ENCODE measurements around the gene MPPED1.
A peak's percentile ranks its signal among the peaks of the same experiment; 100 is the strongest.

The MPPED1 gene

GRCh38 chr22:43400449-43400848, 11.4 kb upstream of the MPPED1 start:
- Histone ChIP-seq H3K4me1 (ENCODE audit: control insufficient read depth, insufficient read depth, low read length) (no peaks in the 10 kb centered on the region), H3K9ac (ENCODE audit: low read length) (no peak overlapping the region), H3K4me3 (ENCODE audit: low read depth, low read length) (no peak overlapping the region)

GRCh38 chr22:43401233-43401632, 10.6 kb upstream of the MPPED1 start:
- Histone ChIP-seq H3K4me3 (ENCODE audit: low read depth, low read length) (no peak overlapping the region), H3K4me1 (ENCODE audit: control insufficient read depth, insufficient read depth, low read length) (no peaks in the 10 kb centered on the region), H3K9ac (ENCODE audit: low read length) (no peak overlapping the region), H3K9me3 (ENCODE audit: control insufficient read depth, insufficient read depth, low read depth, low read length) (no peaks in the 10 kb centered on the region), H3K27me3 (ENCODE audit: control insufficient read depth, insufficient read depth, low read length) (no peaks in the 10 kb centered on the region), H3K36me3 (ENCODE audit: control insufficient read depth, insufficient read depth, low read length) (no peaks in the 10 kb centered on the region), H3K27ac (ENCODE audit: low read depth, low read length) (no peak overlapping the region)

More at GRCh38 chr22:43400449-43400848, 11.4 kb upstream of the MPPED1 start:
- Histone ChIP-seq H3K36me3 (ENCODE audit: control insufficient read depth, insufficient read depth, low read length) (no peaks in the 10 kb centered on the region), H3K27me3 (ENCODE audit: control insufficient read depth, insufficient read depth, low read length) (no peaks in the 10 kb centered on the region), H3K9me3 (ENCODE audit: control insufficient read depth, insufficient read depth, low read depth, low read length) (no peaks in the 10 kb centered on the region), H3K27ac (ENCODE audit: low read depth, low read length) (no peak overlapping the region)

GRCh38 chr22:43401661-43402060, 10.2 kb upstream of the MPPED1 start:
- Histone ChIP-seq H3K27ac (ENCODE audit: low read depth, low read length) (no peak overlapping the region), H3K27me3 (ENCODE audit: control insufficient read depth, insufficient read depth, low read length) (no peaks in the 10 kb centered on the region), H3K4me3 (ENCODE audit: low read depth, low read length) (no peak overlapping the region), H3K9me3 (ENCODE audit: control insufficient read depth, insufficient read depth, low read depth, low read length) (no peaks in the 10 kb centered on the region), H3K4me1 (ENCODE audit: control insufficient read depth, insufficient read depth, low read length) (no peaks in the 10 kb centered on the region), H3K9ac (ENCODE audit: low read length) (no peak overlapping the region), H3K36me3 (ENCODE audit: control insufficient read depth, insufficient read depth, low read length) (no peaks in the 10 kb centered on the region)

DNA sequence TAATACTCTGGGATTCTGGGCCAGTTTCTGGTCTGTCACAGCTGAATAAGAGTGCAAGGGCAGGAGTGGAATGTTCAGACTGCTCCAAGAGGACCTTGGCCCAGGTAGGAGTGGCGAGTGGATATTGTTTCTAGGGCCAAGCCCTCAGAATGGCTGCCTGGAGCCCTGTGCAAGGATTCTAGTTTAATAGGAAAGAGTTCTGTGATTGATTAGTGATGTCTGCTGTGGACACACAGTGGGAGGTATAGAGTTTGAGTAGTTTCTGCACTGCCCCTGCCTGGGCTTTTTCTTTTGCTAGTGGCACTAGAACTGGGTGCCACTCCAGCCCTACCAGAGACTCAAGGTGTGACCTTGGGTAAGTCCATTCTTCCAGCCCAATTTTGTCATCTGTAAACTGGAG, 9.7 kb upstream of the MPPED1 start:
- no peaks in the 10 kb centered on the region for H3K36me3 ChIP-seq (ENCODE audit: control insufficient read depth, insufficient read depth, low read length)
- H3K27ac ChIP-seq (ENCODE audit: low read depth, low read length) = no peak overlapping the region
- H3K4me3 ChIP-seq (ENCODE audit: low read depth, low read length) = no peak overlapping the region
- no peaks in the 10 kb centered on the region for H3K9me3 ChIP-seq (ENCODE audit: control insufficient read depth, insufficient read depth, low read depth, low read length)
- H3K9ac ChIP-seq (ENCODE audit: low read length) = no peak overlapping the region
- no peaks in the 10 kb centered on the region for H3K4me1 ChIP-seq (ENCODE audit: control insufficient read depth, insufficient read depth, low read length)
- no peaks in the 10 kb centered on the region for H3K27me3 ChIP-seq (ENCODE audit: control insufficient read depth, insufficient read depth, low read length)

DNA sequence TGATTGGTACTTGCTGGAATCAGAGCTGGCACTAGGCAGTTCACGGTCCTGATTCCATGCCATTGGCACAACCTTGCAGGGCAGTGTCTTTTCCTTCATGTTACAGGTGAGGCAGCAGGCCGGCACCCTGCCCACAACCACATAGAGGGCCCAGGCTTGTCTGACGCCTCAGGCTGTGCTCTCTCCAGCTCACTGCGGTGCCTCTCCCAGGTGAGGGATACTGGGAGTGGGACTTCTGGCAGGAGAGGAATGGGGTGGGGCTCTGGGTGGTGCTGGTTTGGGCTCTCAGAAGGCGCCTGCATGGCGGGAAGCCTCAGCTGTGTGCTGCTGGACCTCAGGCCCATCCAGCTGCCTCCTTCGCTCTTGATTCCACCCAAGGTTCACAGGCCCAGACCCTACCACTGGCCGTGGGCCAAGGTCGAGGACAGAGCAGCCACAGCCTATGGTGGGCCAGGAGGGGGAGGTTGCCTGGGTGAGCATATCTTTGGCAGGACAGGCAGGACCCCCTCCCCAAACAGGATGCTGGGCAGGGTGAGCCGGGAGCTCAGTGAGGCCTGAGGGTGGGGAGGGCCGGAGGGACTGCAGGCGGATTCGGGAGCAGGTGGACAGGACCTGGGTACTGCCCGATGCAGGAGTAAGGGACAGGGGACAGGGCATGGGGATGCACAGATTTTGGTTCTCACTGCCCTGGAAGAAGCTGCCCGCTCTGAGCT, 7.0 kb upstream of the MPPED1 start:
- Histone ChIP-seq H3K27me3 (ENCODE audit: control insufficient read depth, insufficient read depth, low read length) (peaks cover 15% of the 10 kb centered on the region), H3K4me1 (ENCODE audit: control insufficient read depth, insufficient read depth, low read length) (no peaks in the 10 kb centered on the region), H3K4me3 (ENCODE audit: low read depth, low read length) (no peak overlapping the region), H3K27ac (ENCODE audit: low read depth, low read length) (no peak overlapping the region), H3K9ac (ENCODE audit: low read length) (no peak overlapping the region), H3K36me3 (ENCODE audit: control insufficient read depth, insufficient read depth, low read length) (no peaks in the 10 kb centered on the region), H3K9me3 (ENCODE audit: control insufficient read depth, insufficient read depth, low read depth, low read length) (no peaks in the 10 kb centered on the region)

GRCh38 chr22:43406186-43406790, 5.5 kb upstream of the MPPED1 start:
- no peaks in the 10 kb centered on the region for H3K9me3 ChIP-seq (ENCODE audit: control insufficient read depth, insufficient read depth, low read depth, low read length)
- H3K27me3 ChIP-seq (ENCODE audit: control insufficient read depth, insufficient read depth, low read length) = peaks cover 29% of the 10 kb centered on the region
- H3K36me3 ChIP-seq (ENCODE audit: control insufficient read depth, insufficient read depth, low read length) = no peaks in the 10 kb centered on the region
- H3K4me1 ChIP-seq (ENCODE audit: control insufficient read depth, insufficient read depth, low read length) = 0 out of 2 replicates have a peak, but pooled peaks cover 6% of the 10 kb centered on the region
- H3K9ac ChIP-seq (ENCODE audit: low read length) = no peak overlapping the region
- no peak overlapping the region for H3K4me3 ChIP-seq (ENCODE audit: low read depth, low read length)
- H3K27ac ChIP-seq (ENCODE audit: low read depth, low read length) = no peak overlapping the region

- no peaks in the 10 kb centered on the region for H3K9me3 ChIP-seq (ENCODE audit: control insufficient read depth, insufficient read depth, low read depth, low read length)
- no peak overlapping the region for H3K9ac ChIP-seq (ENCODE audit: low read length)
- H3K27ac ChIP-seq (ENCODE audit: low read depth, low read length) = no peak overlapping the region
- H3K27me3 ChIP-seq (ENCODE audit: control insufficient read depth, insufficient read depth, low read length) = peaks cover 37% of the 10 kb centered on the region
- no peak overlapping the region for H3K4me3 ChIP-seq (ENCODE audit: low read depth, low read length)
- H3K36me3 ChIP-seq (ENCODE audit: control insufficient read depth, insufficient read depth, low read length) = no peaks in the 10 kb centered on the region
- H3K4me1 ChIP-seq (ENCODE audit: control insufficient read depth, insufficient read depth, low read length) = peaks cover 8% of the 10 kb centered on the region; the same call in 1 of the 2 replicates
These were observed 4.2 kb upstream of the MPPED1 start for GRCh38 chr22:43407591-43407990.

- Histone ChIP-seq H3K4me1 (ENCODE audit: control insufficient read depth, insufficient read depth, low read length) (peaks cover 12% of the 10 kb centered on the region; the same call in 1 of the 2 replicates), H3K9me3 (ENCODE audit: control insufficient read depth, insufficient read depth, low read depth, low read length) (no peaks in the 10 kb centered on the region), H3K9ac (ENCODE audit: low read length) (no peak overlapping the region), H3K36me3 (ENCODE audit: control insufficient read depth, insufficient read depth, low read length) (no peaks in the 10 kb centered on the region), H3K4me3 (ENCODE audit: low read depth, low read length) (no peak overlapping the region), H3K27me3 (ENCODE audit: control insufficient read depth, insufficient read depth, low read length) (peaks cover 41% of the 10 kb centered on the region), H3K27ac (ENCODE audit: low read depth, low read length) (no peak overlapping the region)
These were observed 3.8 kb upstream of the MPPED1 start for GRCh38 chr22:43408009-43408408.

- Histone ChIP-seq H3K9ac (ENCODE audit: low read length) (no peak overlapping the region), H3K4me1 (ENCODE audit: control insufficient read depth, insufficient read depth, low read length) (peaks cover 13% of the 10 kb centered on the region; the same call in 1 of the 2 replicates), H3K27me3 (ENCODE audit: control insufficient read depth, insufficient read depth, low read length) (peaks cover 52% of the 10 kb centered on the region), H3K36me3 (ENCODE audit: control insufficient read depth, insufficient read depth, low read length) (no peaks in the 10 kb centered on the region), H3K9me3 (ENCODE audit: control insufficient read depth, insufficient read depth, low read depth, low read length) (no peaks in the 10 kb centered on the region), H3K4me3 (ENCODE audit: low read depth, low read length) (no peak overlapping the region), H3K27ac (ENCODE audit: low read depth, low read length) (no peak overlapping the region)
These were observed 2.8 kb upstream of the MPPED1 start for GRCh38 chr22:43409046-43409445.

DNA sequence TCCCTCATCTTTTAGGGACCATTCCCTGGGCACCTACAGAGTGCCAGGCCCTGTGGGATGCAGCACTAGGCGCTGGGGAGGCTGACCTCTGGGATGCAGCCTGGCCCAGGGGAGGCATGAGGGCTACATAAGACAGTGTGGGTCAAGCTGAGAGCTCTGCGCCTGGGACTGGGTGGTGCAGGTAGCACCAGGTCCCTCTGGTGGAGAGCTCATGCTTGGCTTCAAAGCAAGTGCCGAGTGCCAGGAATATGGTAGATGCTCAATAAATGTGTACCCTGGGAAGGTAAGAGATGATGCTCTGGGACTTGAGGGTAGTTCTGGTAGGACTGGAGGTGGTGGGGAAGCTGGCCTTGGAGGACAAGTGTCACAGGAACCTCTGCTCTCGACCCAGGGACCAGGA, 2.0 kb upstream of the MPPED1 start:
- peaks cover 59% of the 10 kb centered on the region for H3K27me3 ChIP-seq (ENCODE audit: control insufficient read depth, insufficient read depth, low read length)
- H3K4me3 ChIP-seq (ENCODE audit: low read depth, low read length) = no peak overlapping the region
- H3K27ac ChIP-seq (ENCODE audit: low read depth, low read length) = no peak overlapping the region
- H3K9ac ChIP-seq (ENCODE audit: low read length) = no peak overlapping the region
- H3K9me3 ChIP-seq (ENCODE audit: control insufficient read depth, insufficient read depth, low read depth, low read length) = no peaks in the 10 kb centered on the region
- no peaks in the 10 kb centered on the region for H3K36me3 ChIP-seq (ENCODE audit: control insufficient read depth, insufficient read depth, low read length)
- H3K4me1 ChIP-seq (ENCODE audit: control insufficient read depth, insufficient read depth, low read length) = peaks cover 13% of the 10 kb centered on the region; the same call in 1 of the 2 replicates

DNA sequence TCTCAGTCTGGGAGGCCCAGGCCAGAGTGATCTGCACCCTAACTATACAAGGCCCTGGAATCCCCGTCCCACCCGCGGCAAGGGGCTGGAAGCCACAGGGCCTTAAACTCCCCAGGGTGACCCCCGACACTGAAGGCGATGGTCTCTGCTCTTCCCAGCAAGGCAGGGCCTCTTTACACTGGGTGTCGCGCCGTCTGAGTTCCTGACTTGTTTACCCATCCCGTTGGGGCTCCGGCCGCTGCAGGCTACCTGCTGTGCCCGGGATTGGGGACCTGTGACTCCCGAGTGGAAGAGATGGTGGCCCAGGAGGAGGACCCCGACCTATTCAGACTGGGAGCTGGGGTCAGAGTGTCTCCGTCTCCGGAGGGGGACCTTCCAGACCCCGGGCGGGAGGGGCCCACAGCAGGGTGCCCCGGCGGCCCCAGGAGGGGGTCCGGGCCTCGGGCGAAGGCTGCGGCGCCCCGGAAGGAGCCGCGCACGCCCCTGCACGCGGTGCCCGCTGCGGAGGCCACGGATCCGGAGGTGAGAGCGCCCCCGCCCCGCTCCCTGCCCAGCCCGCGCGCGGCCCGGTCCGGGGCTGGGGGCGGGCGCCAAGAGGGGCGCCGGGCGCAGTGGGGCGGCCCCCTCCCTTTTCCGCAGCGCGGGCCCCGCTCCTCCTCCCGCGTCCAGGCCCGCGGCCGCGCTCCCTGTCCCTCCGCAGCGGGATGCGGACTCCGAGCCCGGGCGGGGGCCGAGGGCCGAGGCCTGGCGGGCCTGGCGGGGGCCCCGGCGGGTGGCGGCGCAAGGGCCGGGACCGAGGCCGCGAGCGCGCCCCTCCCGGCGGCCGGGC, 560 bp upstream of the MPPED1 start:
- no peak overlapping the region for H3K9ac ChIP-seq (ENCODE audit: low read length)
- no peaks in the 10 kb centered on the region for H3K9me3 ChIP-seq (ENCODE audit: control insufficient read depth, insufficient read depth, low read depth, low read length)
- H3K27me3 ChIP-seq (ENCODE audit: control insufficient read depth, insufficient read depth, low read length) = peaks cover 66% of the 10 kb centered on the region
- peak overlapping the region; percentile 41 for H3K4me3 ChIP-seq (ENCODE audit: low read depth, low read length)
- H3K4me1 ChIP-seq (ENCODE audit: control insufficient read depth, insufficient read depth, low read length) = peaks cover 13% of the 10 kb centered on the region; the same call in 1 of the 2 replicates
- no peaks in the 10 kb centered on the region for H3K36me3 ChIP-seq (ENCODE audit: control insufficient read depth, insufficient read depth, low read length)
- no peak overlapping the region for H3K27ac ChIP-seq (ENCODE audit: low read depth, low read length)
